ENCODE measurements around the gene SDHAF3.

DNA sequence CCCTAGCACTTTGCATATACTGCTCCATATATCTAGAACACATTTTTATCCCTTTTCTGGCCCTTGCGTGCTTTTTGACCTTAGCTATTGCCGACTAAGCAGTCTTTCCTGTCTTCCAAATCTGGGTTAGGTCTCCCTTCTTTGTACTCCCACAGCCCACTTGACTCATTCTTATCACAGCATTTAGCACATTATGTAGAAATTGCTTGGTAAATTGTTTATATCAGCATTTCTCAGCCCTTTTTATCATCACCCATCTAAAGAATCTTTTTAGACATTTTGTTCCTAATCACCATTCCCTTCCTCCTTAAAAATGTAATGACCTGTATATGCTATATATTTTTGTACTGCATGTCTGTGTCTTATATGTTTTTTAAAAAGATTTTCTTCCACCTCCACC lies 101.7 kb downstream of the SDHAF3 start:
- TF ChIP-seq, protein P1, sequence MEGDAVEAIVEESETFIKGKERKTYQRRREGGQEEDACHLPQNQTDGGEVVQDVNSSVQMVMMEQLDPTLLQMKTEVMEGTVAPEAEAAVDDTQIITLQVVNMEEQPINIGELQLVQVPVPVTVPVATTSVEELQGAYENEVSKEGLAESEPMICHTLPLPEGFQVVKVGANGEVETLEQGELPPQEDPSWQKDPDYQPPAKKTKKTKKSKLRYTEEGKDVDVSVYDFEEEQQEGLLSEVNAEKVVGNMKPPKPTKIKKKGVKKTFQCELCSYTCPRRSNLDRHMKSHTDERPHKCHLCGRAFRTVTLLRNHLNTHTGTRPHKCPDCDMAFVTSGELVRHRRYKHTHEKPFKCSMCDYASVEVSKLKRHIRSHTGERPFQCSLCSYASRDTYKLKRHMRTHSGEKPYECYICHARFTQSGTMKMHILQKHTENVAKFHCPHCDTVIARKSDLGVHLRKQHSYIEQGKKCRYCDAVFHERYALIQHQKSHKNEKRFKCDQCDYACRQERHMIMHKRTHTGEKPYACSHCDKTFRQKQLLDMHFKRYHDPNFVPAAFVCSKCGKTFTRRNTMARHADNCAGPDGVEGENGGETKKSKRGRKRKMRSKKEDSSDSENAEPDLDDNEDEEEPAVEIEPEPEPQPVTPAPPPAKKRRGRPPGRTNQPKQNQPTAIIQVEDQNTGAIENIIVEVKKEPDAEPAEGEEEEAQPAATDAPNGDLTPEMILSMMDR (IDR thresholded peaks at IDR 0.05): no peak
- no peak for TF ChIP-seq POLR2A (IDR thresholded peaks at IDR 0.05)

All from ovary (tissue), 3 donors.